ENCODE results near the gene PIGU.

DNA sequence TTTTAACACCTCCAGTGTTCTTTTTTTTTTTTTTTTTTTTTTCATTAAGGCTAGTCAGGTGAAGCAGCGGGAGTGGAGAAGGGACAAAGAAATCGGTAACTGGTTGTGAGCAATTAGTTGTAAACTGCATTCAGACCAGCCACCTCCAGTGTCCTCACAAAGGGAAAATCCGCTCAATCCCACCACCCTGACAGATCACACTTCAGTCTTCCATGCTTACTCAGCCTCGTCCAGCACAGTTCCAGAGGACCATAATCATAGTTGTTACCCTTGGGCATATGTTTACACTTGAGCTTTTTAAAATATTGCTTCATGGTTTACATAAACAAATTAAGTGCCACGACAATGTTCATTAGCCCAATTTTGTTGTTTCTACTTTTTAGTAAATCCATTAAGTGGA, 150.4 kb downstream of the PIGU start:
- TF ChIP-seq, protein P1, sequence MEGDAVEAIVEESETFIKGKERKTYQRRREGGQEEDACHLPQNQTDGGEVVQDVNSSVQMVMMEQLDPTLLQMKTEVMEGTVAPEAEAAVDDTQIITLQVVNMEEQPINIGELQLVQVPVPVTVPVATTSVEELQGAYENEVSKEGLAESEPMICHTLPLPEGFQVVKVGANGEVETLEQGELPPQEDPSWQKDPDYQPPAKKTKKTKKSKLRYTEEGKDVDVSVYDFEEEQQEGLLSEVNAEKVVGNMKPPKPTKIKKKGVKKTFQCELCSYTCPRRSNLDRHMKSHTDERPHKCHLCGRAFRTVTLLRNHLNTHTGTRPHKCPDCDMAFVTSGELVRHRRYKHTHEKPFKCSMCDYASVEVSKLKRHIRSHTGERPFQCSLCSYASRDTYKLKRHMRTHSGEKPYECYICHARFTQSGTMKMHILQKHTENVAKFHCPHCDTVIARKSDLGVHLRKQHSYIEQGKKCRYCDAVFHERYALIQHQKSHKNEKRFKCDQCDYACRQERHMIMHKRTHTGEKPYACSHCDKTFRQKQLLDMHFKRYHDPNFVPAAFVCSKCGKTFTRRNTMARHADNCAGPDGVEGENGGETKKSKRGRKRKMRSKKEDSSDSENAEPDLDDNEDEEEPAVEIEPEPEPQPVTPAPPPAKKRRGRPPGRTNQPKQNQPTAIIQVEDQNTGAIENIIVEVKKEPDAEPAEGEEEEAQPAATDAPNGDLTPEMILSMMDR (IDR thresholded peaks at IDR 0.05), result no peak
- TF ChIP-seq ZFX (IDR thresholded peaks at IDR 0.05; ENCODE audit: borderline replicate concordance), result no peak
